Measurements from ENCODE around the gene SPTLC3.

DNA sequence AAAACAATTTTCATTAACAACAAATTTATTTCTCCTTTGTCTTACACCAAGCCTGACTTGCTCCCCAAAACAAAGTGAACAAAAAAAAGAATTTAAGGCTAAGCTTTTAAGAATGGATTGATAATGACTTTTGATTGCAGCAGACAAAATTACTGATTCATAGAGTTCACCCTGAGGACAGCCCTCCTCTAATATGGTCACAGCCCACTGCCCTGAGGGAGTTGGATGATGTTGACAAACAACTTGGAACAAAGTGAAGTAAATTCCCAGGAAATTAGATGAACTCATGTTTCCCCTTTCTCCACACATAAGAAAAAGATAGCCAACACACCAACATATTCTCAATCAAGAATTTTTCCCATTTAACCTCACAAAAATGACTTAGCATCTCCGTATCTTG lies 204.6 kb downstream of the SPTLC3 start:
- TF ChIP-seq, protein P1, sequence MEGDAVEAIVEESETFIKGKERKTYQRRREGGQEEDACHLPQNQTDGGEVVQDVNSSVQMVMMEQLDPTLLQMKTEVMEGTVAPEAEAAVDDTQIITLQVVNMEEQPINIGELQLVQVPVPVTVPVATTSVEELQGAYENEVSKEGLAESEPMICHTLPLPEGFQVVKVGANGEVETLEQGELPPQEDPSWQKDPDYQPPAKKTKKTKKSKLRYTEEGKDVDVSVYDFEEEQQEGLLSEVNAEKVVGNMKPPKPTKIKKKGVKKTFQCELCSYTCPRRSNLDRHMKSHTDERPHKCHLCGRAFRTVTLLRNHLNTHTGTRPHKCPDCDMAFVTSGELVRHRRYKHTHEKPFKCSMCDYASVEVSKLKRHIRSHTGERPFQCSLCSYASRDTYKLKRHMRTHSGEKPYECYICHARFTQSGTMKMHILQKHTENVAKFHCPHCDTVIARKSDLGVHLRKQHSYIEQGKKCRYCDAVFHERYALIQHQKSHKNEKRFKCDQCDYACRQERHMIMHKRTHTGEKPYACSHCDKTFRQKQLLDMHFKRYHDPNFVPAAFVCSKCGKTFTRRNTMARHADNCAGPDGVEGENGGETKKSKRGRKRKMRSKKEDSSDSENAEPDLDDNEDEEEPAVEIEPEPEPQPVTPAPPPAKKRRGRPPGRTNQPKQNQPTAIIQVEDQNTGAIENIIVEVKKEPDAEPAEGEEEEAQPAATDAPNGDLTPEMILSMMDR (IDR thresholded peaks at IDR 0.05), result no peak
- TF ChIP-seq POLR2A (IDR thresholded peaks at IDR 0.05), result no peak

Data from adrenal gland (tissue), 5 donors.